ENCODE data around the gene MYL11. TPM values are rescaled to one million over a fixed set of nuclear protein-coding genes. Genes with fewer than 3 reads are reported as not detected.

MYL11 gene
- total and polyA plus RNA-seq, 2 experiments from 2014 or later, result 2.1 TPM; not detected in 1

GRCh38 chr16:30371248-30371816, 3.3 kb upstream of the MYL11 start:
- Histone ChIP-seq H3K4me2 (ENCODE audit: unreplicated experiment) (peak overlapping the region; percentile 94), H3F3A (ENCODE audit: insufficient read depth) (peaks cover 10% of the 10 kb centered on the region; the same call in 1 of the 2 replicates), H3K4me3 (peak overlapping the region; percentile 73), H4K20me1 (ENCODE audit: insufficient read depth) (no peaks in the 10 kb centered on the region; the same call in 1 of the 2 replicates), H3K27ac (no peak overlapping the region), H3K9me2 (ENCODE audit: insufficient read depth) (no peaks in the 10 kb centered on the region), H3K79me2 (ENCODE audit: insufficient read depth) (peaks cover 36% of the 10 kb centered on the region), H3K27me3 (replicated peaks; ENCODE audit: insufficient read depth) (no peaks in the 10 kb centered on the region), H3K9me3 (ENCODE audit: low read depth) (no peaks in the 10 kb centered on the region), H3K4me1 (ENCODE audit: insufficient read depth) (peaks cover 23% of the 10 kb centered on the region), H3K36me3 (ENCODE audit: low read depth) (no peaks in the 10 kb centered on the region; the same call in 1 of the 2 replicates), H2AFZ (peak overlapping the region; percentile 77), H3K9ac (peak overlapping the region; percentile 61)
- TF ChIP-seq EZH2 (IDR thresholded peaks at IDR 0.05; ENCODE audit: insufficient read depth, poor library complexity, severe bottlenecking), result no peak
- no peak for TF ChIP-seq EZH2phosphoT487 (IDR thresholded peaks at IDR 0.05; ENCODE audit: insufficient read depth, low read depth)
- 3 to 8% methylated on average over 11 of the region's 11 CpGs for WGBS, 2 experiments (ENCODE audit: low coverage in 1 of 2, low lambda C conversion rate in 2 of 2, missing lambda C conversion rate in 2 of 2)
- no peak for DNase-seq
- in situ Hi-C loops (cut with MboI), result no loop called here

GRCh38 chr16:30372038-30372712, 2.4 kb upstream of the MYL11 start:
- H4K20me1 ChIP-seq (ENCODE audit: insufficient read depth), result no peaks in the 10 kb centered on the region; the same call in 1 of the 2 replicates
- H3K27me3 ChIP-seq (replicated peaks; ENCODE audit: insufficient read depth), result no peaks in the 10 kb centered on the region
- no peak overlapping the region for H3K9ac ChIP-seq
- no peak overlapping the region for H3K27ac ChIP-seq
- no peak overlapping the region for H3K4me3 ChIP-seq
- H2AFZ ChIP-seq, result peak overlapping the region; percentile 77
- peaks cover 11% of the 10 kb centered on the region; the same call in 1 of the 2 replicates for H3F3A ChIP-seq (ENCODE audit: insufficient read depth)
- in situ Hi-C loops (cut with MboI), result no loop called here
- 42 to 69% methylated on average over 3 to 6 of the region's 6 CpGs for WGBS, 2 experiments (ENCODE audit: low coverage in 1 of 2, low lambda C conversion rate in 2 of 2, missing lambda C conversion rate in 2 of 2)
- no peak overlapping the region for H3K4me2 ChIP-seq (ENCODE audit: unreplicated experiment)
- peaks cover 17% of the 10 kb centered on the region for H3K4me1 ChIP-seq (ENCODE audit: insufficient read depth)
- peaks cover 27% of the 10 kb centered on the region for H3K79me2 ChIP-seq (ENCODE audit: insufficient read depth)
- no peaks in the 10 kb centered on the region; the same call in 1 of the 2 replicates for H3K36me3 ChIP-seq (ENCODE audit: low read depth)
- no peaks in the 10 kb centered on the region for H3K9me2 ChIP-seq (ENCODE audit: insufficient read depth)
- H3K9me3 ChIP-seq (ENCODE audit: low read depth), result no peaks in the 10 kb centered on the region
- no peak for TF ChIP-seq EZH2 (IDR thresholded peaks at IDR 0.05; ENCODE audit: insufficient read depth, poor library complexity, severe bottlenecking)
- no peak for TF ChIP-seq EZH2phosphoT487 (IDR thresholded peaks at IDR 0.05; ENCODE audit: insufficient read depth, low read depth)
- DNase-seq, result no peak

DNA sequence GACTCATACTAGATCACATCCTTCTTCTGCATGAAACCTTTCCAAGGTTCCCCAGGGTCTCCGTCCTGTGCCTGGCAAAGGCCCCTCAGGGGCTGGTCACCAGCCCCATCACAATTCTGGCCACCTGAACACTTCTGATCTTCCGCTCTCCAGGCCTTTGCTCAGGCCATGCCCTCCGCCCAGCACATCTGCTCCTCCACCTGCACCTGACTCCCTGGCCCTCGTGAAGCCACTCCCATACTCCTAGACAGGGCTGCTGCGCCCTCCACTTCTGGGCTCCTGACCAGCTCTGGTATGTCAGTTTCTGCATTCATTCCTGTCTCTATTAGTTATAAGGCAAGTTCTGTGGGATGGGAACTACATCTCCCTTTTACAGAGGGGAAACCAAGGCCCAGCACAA, 1.9 kb upstream of the MYL11 start:
- Histone ChIP-seq H3K4me1 (ENCODE audit: insufficient read depth) (peaks cover 14% of the 10 kb centered on the region), H3K9me3 (ENCODE audit: low read depth) (no peaks in the 10 kb centered on the region), H3K79me2 (ENCODE audit: insufficient read depth) (peaks cover 22% of the 10 kb centered on the region), H3K9ac (no peak overlapping the region), H3K27me3 (replicated peaks; ENCODE audit: insufficient read depth) (no peaks in the 10 kb centered on the region), H2AFZ (no peak overlapping the region), H3K9me2 (ENCODE audit: insufficient read depth) (no peaks in the 10 kb centered on the region), H3K27ac (no peak overlapping the region), H4K20me1 (ENCODE audit: insufficient read depth) (no peaks in the 10 kb centered on the region; the same call in 1 of the 2 replicates), H3K36me3 (ENCODE audit: low read depth) (no peaks in the 10 kb centered on the region), H3K4me3 (no peak overlapping the region), H3F3A (ENCODE audit: insufficient read depth) (peaks cover 13% of the 10 kb centered on the region; the same call in 1 of the 2 replicates), H3K4me2 (ENCODE audit: unreplicated experiment) (no peak overlapping the region)
- TF ChIP-seq EZH2phosphoT487 (IDR thresholded peaks at IDR 0.05; ENCODE audit: insufficient read depth, low read depth) (no peak), EZH2 (IDR thresholded peaks at IDR 0.05; ENCODE audit: insufficient read depth, poor library complexity, severe bottlenecking) (no peak)
- in situ Hi-C loops (cut with MboI), result no loop called here
- no peak for DNase-seq
- 98% methylated on average over 5 of the region's 5 CpGs for WGBS, 2 experiments (ENCODE audit: low coverage in 1 of 2, low lambda C conversion rate in 2 of 2, missing lambda C conversion rate in 2 of 2)

- no peaks in the 10 kb centered on the region for H3K36me3 ChIP-seq (ENCODE audit: low read depth)
- H2AFZ ChIP-seq, result no peak overlapping the region
- no peaks in the 10 kb centered on the region for H3K27me3 ChIP-seq (replicated peaks; ENCODE audit: insufficient read depth)
- H3K9me2 ChIP-seq (ENCODE audit: insufficient read depth), result no peaks in the 10 kb centered on the region
- H3K4me2 ChIP-seq (ENCODE audit: unreplicated experiment), result no peak overlapping the region
- H3F3A ChIP-seq (ENCODE audit: insufficient read depth), result 0 out of 2 replicates have a peak, but pooled peaks cover 3% of the 10 kb centered on the region
- no peaks in the 10 kb centered on the region for H4K20me1 ChIP-seq (ENCODE audit: insufficient read depth)
- no peaks in the 10 kb centered on the region for H3K79me2 ChIP-seq (ENCODE audit: insufficient read depth)
- H3K9me3 ChIP-seq (ENCODE audit: low read depth), result no peaks in the 10 kb centered on the region
- WGBS, 2 experiments (ENCODE audit: low coverage in 1 of 2, low lambda C conversion rate in 2 of 2, missing lambda C conversion rate in 2 of 2), result 91 to 93% methylated on average over 8 of the region's 8 CpGs
- in situ Hi-C loops (cut with MboI), result no loop called here
- no peak for DNase-seq
- no peak overlapping the region for H3K4me3 ChIP-seq
- H3K27ac ChIP-seq, result no peak overlapping the region
- no peak overlapping the region for H3K9ac ChIP-seq
- TF ChIP-seq EZH2phosphoT487 (IDR thresholded peaks at IDR 0.05; ENCODE audit: insufficient read depth, low read depth), result no peak
- no peak for TF ChIP-seq EZH2 (IDR thresholded peaks at IDR 0.05; ENCODE audit: insufficient read depth, poor library complexity, severe bottlenecking)
- peaks cover 8% of the 10 kb centered on the region for H3K4me1 ChIP-seq (ENCODE audit: insufficient read depth)
Measured at GRCh38 chr16:30375864-30376263, 1.3 kb downstream of the MYL11 start.

Data from GM23248 (cell line).